ENCODE results near the gene DUSP18.

Gene DUSP18

DNA sequence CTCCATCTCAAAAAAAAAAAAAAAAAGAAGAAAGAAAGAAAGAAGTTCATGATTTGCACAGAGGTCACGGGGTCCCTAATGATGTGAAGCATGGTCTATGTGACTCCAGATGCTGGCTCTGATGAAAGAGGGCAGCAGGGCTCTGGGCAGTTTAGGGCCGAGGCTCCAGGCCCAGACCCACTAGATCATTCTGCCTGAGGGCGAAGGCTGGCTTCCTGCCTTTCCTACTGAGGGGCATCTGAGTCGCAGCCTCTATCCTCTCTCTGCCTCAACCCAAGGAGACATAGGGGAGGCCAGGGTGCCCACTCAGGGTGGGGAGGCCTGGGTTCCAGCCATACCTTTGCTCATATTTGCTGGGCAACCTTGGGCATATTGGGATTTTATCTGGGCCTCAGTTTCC, 27.3 kb downstream of the DUSP18 start:
- TF ChIP-seq, protein P1, sequence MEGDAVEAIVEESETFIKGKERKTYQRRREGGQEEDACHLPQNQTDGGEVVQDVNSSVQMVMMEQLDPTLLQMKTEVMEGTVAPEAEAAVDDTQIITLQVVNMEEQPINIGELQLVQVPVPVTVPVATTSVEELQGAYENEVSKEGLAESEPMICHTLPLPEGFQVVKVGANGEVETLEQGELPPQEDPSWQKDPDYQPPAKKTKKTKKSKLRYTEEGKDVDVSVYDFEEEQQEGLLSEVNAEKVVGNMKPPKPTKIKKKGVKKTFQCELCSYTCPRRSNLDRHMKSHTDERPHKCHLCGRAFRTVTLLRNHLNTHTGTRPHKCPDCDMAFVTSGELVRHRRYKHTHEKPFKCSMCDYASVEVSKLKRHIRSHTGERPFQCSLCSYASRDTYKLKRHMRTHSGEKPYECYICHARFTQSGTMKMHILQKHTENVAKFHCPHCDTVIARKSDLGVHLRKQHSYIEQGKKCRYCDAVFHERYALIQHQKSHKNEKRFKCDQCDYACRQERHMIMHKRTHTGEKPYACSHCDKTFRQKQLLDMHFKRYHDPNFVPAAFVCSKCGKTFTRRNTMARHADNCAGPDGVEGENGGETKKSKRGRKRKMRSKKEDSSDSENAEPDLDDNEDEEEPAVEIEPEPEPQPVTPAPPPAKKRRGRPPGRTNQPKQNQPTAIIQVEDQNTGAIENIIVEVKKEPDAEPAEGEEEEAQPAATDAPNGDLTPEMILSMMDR (IDR thresholded peaks at IDR 0.05; ENCODE audit: insufficient read depth, low read length), result no peak
- no peak for DNase-seq (ENCODE audit: low read depth in 1 of 2, low spot score in 1 of 2)
- Histone ChIP-seq H3K4me3 (replicated peaks; ENCODE audit: insufficient read depth, low read length) (no peak overlapping the region), H3K27me3 (ENCODE audit: insufficient read depth, poor library complexity, severe bottlenecking) (no peaks in the 10 kb centered on the region), H3K27ac (replicated peaks) (no peak overlapping the region)

GRCh38 chr22:30637701-30638114, 30.0 kb downstream of the DUSP18 start:
- no peak for DNase-seq (ENCODE audit: low read depth in 1 of 2, low spot score in 1 of 2)
- TF ChIP-seq, protein P1 (IDR thresholded peaks at IDR 0.05; ENCODE audit: insufficient read depth, low read length), result no peak
- TF ChIP-seq SPI1 (IDR thresholded peaks at IDR 0.05; ENCODE audit: borderline replicate concordance, low read depth), result no peak
- TF ChIP-seq POLR2AphosphoS5 (IDR thresholded peaks at IDR 0.05; ENCODE audit: low read depth), result no peak
- no peak for TF ChIP-seq REST (IDR thresholded peaks at IDR 0.05; ENCODE audit: insufficient replicate concordance, low read depth)
- TF ChIP-seq GABPA (IDR thresholded peaks at IDR 0.05; ENCODE audit: low read depth), result no peak
- Histone ChIP-seq H3K27me3 (ENCODE audit: insufficient read depth, poor library complexity, severe bottlenecking) (peaks cover 3% of the 10 kb centered on the region), H3K27ac (replicated peaks) (no peak overlapping the region), H3K4me3 (replicated peaks; ENCODE audit: insufficient read depth, low read length) (no peak overlapping the region)

DNA sequence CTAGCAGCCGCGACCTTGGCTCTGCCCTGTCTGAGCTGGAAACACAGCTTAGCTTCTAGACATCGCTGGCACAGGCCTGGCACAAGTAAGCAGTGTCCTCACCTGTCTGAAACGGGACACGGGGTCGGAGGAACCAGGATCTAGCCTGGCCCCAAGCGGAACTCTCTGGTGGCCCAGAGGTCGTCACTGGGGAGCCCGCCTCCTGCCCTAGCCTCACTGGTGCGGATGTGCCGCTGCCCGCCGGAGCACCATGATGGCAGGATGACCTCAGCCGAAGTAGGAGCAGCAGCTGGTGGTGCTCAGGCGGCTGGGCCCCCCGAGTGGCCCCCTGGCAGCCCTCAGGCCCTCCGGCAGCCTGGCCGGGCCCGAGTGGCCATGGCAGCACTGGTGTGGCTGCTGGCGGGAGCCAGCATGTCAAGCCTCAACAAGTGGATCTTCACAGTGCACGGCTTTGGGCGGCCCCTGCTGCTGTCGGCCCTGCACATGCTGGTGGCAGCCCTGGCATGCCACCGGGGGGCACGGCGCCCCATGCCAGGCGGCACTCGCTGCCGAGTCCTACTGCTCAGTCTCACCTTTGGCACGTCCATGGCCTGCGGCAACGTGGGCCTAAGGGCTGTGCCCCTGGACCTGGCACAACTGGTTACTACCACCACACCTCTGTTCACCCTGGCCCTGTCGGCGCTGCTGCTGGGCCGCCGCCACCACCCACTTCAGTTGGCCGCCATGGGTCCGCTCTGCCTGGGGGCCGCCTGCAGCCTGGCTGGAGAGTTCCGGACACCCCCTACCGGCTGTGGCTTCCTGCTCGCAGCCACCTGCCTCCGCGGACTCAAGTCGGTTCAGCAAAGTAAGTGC, 31.2 kb downstream of the DUSP18 start:
- no peak overlapping the region for H3K27ac ChIP-seq (replicated peaks)
- H3K27me3 ChIP-seq (ENCODE audit: insufficient read depth, poor library complexity, severe bottlenecking), result peaks cover 3% of the 10 kb centered on the region
- DNase-seq (ENCODE audit: low read depth in 1 of 2, low spot score in 1 of 2), result no peak
- no peak for TF ChIP-seq REST (IDR thresholded peaks at IDR 0.05; ENCODE audit: insufficient replicate concordance, low read depth)
- TF ChIP-seq SPI1 (IDR thresholded peaks at IDR 0.05; ENCODE audit: borderline replicate concordance, low read depth), result no peak
- TF ChIP-seq POLR2AphosphoS5 (IDR thresholded peaks at IDR 0.05; ENCODE audit: low read depth), result no peak
- TF ChIP-seq, protein P1 (IDR thresholded peaks at IDR 0.05; ENCODE audit: insufficient read depth, low read length), result no peak
- no peak for TF ChIP-seq GABPA (IDR thresholded peaks at IDR 0.05; ENCODE audit: low read depth)
- H3K4me3 ChIP-seq (replicated peaks; ENCODE audit: insufficient read depth, low read length), result peak overlapping the region; percentile 46
